Lower lobe of right lung (tissue), 2 donors: Measurements from ENCODE around the gene IGF1. TPM values are rescaled to one million over a fixed set of nuclear protein-coding genes. Genes with fewer than 3 reads are reported as not detected.

ENCODE experiments used
- ATAC-seq, 2 donors: fragments of 200-7000 bp; cut with Tn5 transposase; one replicate each; pipeline ENCODE4 v1.9.1; 2020 to 2022; ENCODE audit warnings: mild to moderate bottlenecking in 2 of 2, moderate library complexity in 2 of 2
- DNase-seq: peaks from one replicate; pipeline ENCODE4 v3.0.0-alpha.2; 2020
- H3K27ac ChIP-seq: fragments of 200-600 bp; one replicate; pipeline ENCODE4 v1.8.0; 2022
- H3K27me3 ChIP-seq: fragments of 200-600 bp; one replicate; pipeline ENCODE4 v1.8.0; 2022; ENCODE audit warnings: low read depth
- H3K36me3 ChIP-seq: fragments of 200-600 bp; one replicate; pipeline ENCODE4 v1.8.0; 2022; ENCODE audit warnings: mild to moderate bottlenecking
- H3K4me1 ChIP-seq: fragments of 200-600 bp; one replicate; pipeline ENCODE4 v1.8.0; 2022
- H3K4me3 ChIP-seq: fragments of 200-600 bp; one replicate; pipeline ENCODE4 v1.8.0; 2022; ENCODE audit warnings: mild to moderate bottlenecking
- H3K9me3 ChIP-seq: fragments of 200-600 bp; one replicate; pipeline ENCODE4 v1.8.0; 2022
- CTCF ChIP-seq: fragments of 200-600 bp; IDR thresholded peaks from one replicate; pipeline ENCODE4 v1.8.0; 2022; ENCODE audit warnings: antibody characterized with exemption, mild to moderate bottlenecking
- intact Hi-C: fragments of 100-400 bp; cut with DNase I; formaldehyde crosslinking; loops from one replicate; pipeline ENCODE4 v1.11.0; 2022
- total RNA-seq: library from RNA; stranded (reverse); fragmentation: NEBNext Ultra II Directional; extraction: Animal tissue kit (Norgen Biotek cat#: 25700); gene quantifications from one replicate; pipeline ENCODE4 v1.2.1, GENCODE V29; 2021
- donor health status: DM: no; HTN: yes; CAD: no; lungs with severe emphysema.

Gene IGF1
- total RNA-seq, 1 donor from 2014 or later = 16.9 TPM

- Histone ChIP-seq H3K9me3 (no peaks in the 10 kb centered on the region), H3K4me3 (no peak overlapping the region), H3K27me3 (no peaks in the 10 kb centered on the region), H3K27ac (no peak overlapping the region), H3K4me1 (no peaks in the 10 kb centered on the region), H3K36me3 (no peaks in the 10 kb centered on the region)
- TF ChIP-seq CTCF = no peak
- DNase-seq = no peak
- ATAC-seq = no peak
- intact Hi-C loops = no loop called here
These were observed 27.7 kb upstream of the IGF1 start for GRCh38 chr12:102508052-102508451.

GRCh38 chr12:102507301-102507700 is 26.9 kb upstream of the IGF1 start:
- no peak for ATAC-seq
- Histone ChIP-seq H3K9me3 (no peaks in the 10 kb centered on the region), H3K4me1 (no peaks in the 10 kb centered on the region), H3K27ac (no peak overlapping the region), H3K36me3 (no peaks in the 10 kb centered on the region), H3K27me3 (no peaks in the 10 kb centered on the region), H3K4me3 (no peak overlapping the region)
- no peak for DNase-seq
- no peak for TF ChIP-seq CTCF
- intact Hi-C loops = no loop called here

- H3K4me3 ChIP-seq = no peak overlapping the region
- no peaks in the 10 kb centered on the region for H3K4me1 ChIP-seq
- DNase-seq = no peak
- no peak overlapping the region for H3K27ac ChIP-seq
- intact Hi-C loops = no loop called here
- no peaks in the 10 kb centered on the region for H3K27me3 ChIP-seq
- no peaks in the 10 kb centered on the region for H3K36me3 ChIP-seq
- ATAC-seq = no peak
- H3K9me3 ChIP-seq = no peaks in the 10 kb centered on the region
- TF ChIP-seq CTCF = no peak
These were observed 24.5 kb upstream of the IGF1 start for GRCh38 chr12:102504871-102505270.

- H3K27ac ChIP-seq = no peak overlapping the region
- no peak for TF ChIP-seq CTCF
- peak; percentile 75 to 76 for ATAC-seq
These were observed 23.9 kb upstream of the IGF1 start for GRCh38 chr12:102504280-102504679.

GRCh38 chr12:102503831-102504230 is 23.5 kb upstream of the IGF1 start:
- DNase-seq (no peak), ATAC-seq (no peak)
- no peak overlapping the region for H3K4me3 ChIP-seq
- no peak for TF ChIP-seq CTCF
- no peak overlapping the region for H3K27ac ChIP-seq
- H3K36me3 ChIP-seq = no peaks in the 10 kb centered on the region
- H3K4me1 ChIP-seq = no peaks in the 10 kb centered on the region
- intact Hi-C loops = no loop called here
- no peaks in the 10 kb centered on the region for H3K9me3 ChIP-seq
- H3K27me3 ChIP-seq = no peaks in the 10 kb centered on the region

More at GRCh38 chr12:102504280-102504679, 23.9 kb upstream of the IGF1 start:
- no peak for DNase-seq
- Histone ChIP-seq H3K4me3 (no peak overlapping the region), H3K36me3 (no peaks in the 10 kb centered on the region), H3K4me1 (no peaks in the 10 kb centered on the region), H3K27me3 (no peaks in the 10 kb centered on the region), H3K9me3 (no peaks in the 10 kb centered on the region)
- intact Hi-C loops = no loop called here
